ENCODE results near the gene MATCAP1. TPM values are rescaled to one million over a fixed set of nuclear protein-coding genes. Genes with fewer than 3 reads are reported as not detected.

MATCAP1 gene
- total and polyA plus RNA-seq, 2 of the 8 experiments (the other 6 are each of a cell fraction or from before 2014, with no cell fraction given): 22.9 to 27.5 TPM

GRCh38 chr16:67161595-67162058 lies 22.1 kb downstream of the MATCAP1 start (continued):
- TF ChIP-seq CHD7 (IDR thresholded peaks at IDR 0.05; ENCODE audit: insufficient replicate concordance, low read length): no peak
- TF ChIP-seq CTCF (IDR thresholded peaks at IDR 0.05; ENCODE audit: control extremely low read depth in 1 of 3, insufficient read depth in 1 of 3, low read depth in 1 of 3, low read length in 3 of 3): peak in 1 of 3 experiments; percentile 10; a peak in 1 of 4 replicates
- no peak for TF ChIP-seq KDM4A (IDR thresholded peaks at IDR 0.05; ENCODE audit: low read depth, low read length, severe bottlenecking)
